WERI-Rb-1 (cell line): ENCODE measurements around the gene MRPS27.
"Not testable (repeated sequence)": the region's sequence is repeated elsewhere in the genome, so short reads cannot be mapped to it uniquely, and the experiment has no call there.

Experiments
- DNase-seq: peaks from one replicate; pipeline ENCODE4 v3.0.0-alpha.2; 2020
- H3K27ac ChIP-seq: fragments of 250-450 bp; sonication (Bioruptor Pico); 2 replicates; pipeline ENCODE4 v1.5.1; 2020; ENCODE audit warnings: mild to moderate bottlenecking, moderate library complexity
- H3K27me3 ChIP-seq: fragments of 250-450 bp; sonication (Bioruptor Pico); 2 replicates; pipeline ENCODE4 v1.5.1; 2021; ENCODE audit warnings: mild to moderate bottlenecking, low read depth, moderate library complexity; ENCODE audit not compliant: insufficient read depth, severe bottlenecking
- H3K36me3 ChIP-seq: fragments of 250-450 bp; sonication (Bioruptor Pico); 2 replicates; pipeline ENCODE4 v1.5.1; 2020; ENCODE audit warnings: mild to moderate bottlenecking, moderate library complexity
- H3K4me3 ChIP-seq: 2 replicates; pipeline ENCODE4 v1.5.1; 2011; ENCODE audit warnings: low read depth, mild to moderate bottlenecking, control low read depth, low read length
- H3K9me3 ChIP-seq: fragments of 250-450 bp; sonication (Bioruptor Pico); 2 replicates; pipeline ENCODE4 v1.5.1; 2021; ENCODE audit warnings: mild to moderate bottlenecking, moderate library complexity; ENCODE audit not compliant: severe bottlenecking
- CTCF ChIP-seq: IDR thresholded peaks from 2 replicates; pipeline ENCODE4 v1.5.1; 2011; ENCODE audit warnings: low read depth, mild to moderate bottlenecking, control low read depth, inconsistent platforms, low read length

Gene MRPS27

GRCh38 chr5:72325566-72326305 lies 5.7 kb upstream of the MRPS27 start:
- no peaks in the 10 kb centered on the region for H3K27me3 ChIP-seq
- DNase-seq: no peak
- no peak overlapping the region for H3K27ac ChIP-seq
- TF ChIP-seq CTCF: no peak
- no peak overlapping the region for H3K4me3 ChIP-seq
- no peaks in the 10 kb centered on the region for H3K9me3 ChIP-seq
- peaks cover 18% of the 10 kb centered on the region for H3K36me3 ChIP-seq

GRCh38 chr5:72324189-72324825 lies 4.3 kb upstream of the MRPS27 start:
- no peak for TF ChIP-seq CTCF
- Histone ChIP-seq H3K27me3 (no peaks in the 10 kb centered on the region), H3K36me3 (peaks cover 18% of the 10 kb centered on the region), H3K27ac (no peak overlapping the region), H3K4me3 (no peak overlapping the region), H3K9me3 (no peaks in the 10 kb centered on the region)
- DNase-seq: no peak

- not testable (repeated sequence) for H3K27me3 ChIP-seq, H3K9me3 ChIP-seq
- Histone ChIP-seq H3K4me3 (peak overlapping the region; percentile 65), H3K27ac (peak overlapping the region; percentile 90), H3K36me3 (peaks cover 18% of the 10 kb centered on the region)
- peak; percentile 23 for DNase-seq
Observed at GRCh38 chr5:72319435-72319975, 535 bp downstream of the MRPS27 start.

- Histone ChIP-seq H3K27ac (no peak overlapping the region), H3K4me3 (no peak overlapping the region), H3K36me3 (peaks cover 28% of the 10 kb centered on the region), H3K9me3 (no peaks in the 10 kb centered on the region), H3K27me3 (no peaks in the 10 kb centered on the region)
- no peak for DNase-seq
- no peak for TF ChIP-seq CTCF
Observed at GRCh38 chr5:72314571-72315172, 5.4 kb downstream of the MRPS27 start.

GRCh38 chr5:72313141-72313540 lies 6.9 kb downstream of the MRPS27 start:
- no peak overlapping the region for H3K4me3 ChIP-seq
- H3K36me3 ChIP-seq: peaks cover 29% of the 10 kb centered on the region
- no peak for DNase-seq
- H3K9me3 ChIP-seq: no peaks in the 10 kb centered on the region
- no peak for TF ChIP-seq CTCF
- no peak overlapping the region for H3K27ac ChIP-seq
- H3K27me3 ChIP-seq: no peaks in the 10 kb centered on the region

- no peaks in the 10 kb centered on the region for H3K27me3 ChIP-seq
- H3K27ac ChIP-seq: peak overlapping the region; percentile 43
- H3K4me3 ChIP-seq: no peak overlapping the region
- TF ChIP-seq CTCF: no peak
- H3K9me3 ChIP-seq: no peaks in the 10 kb centered on the region
- peaks cover 26% of the 10 kb centered on the region for H3K36me3 ChIP-seq
- DNase-seq: no peak
Observed at GRCh38 chr5:72308853-72309191, 11.2 kb downstream of the MRPS27 start.
